Measurements from ENCODE around the gene FCRLB.

GRCh38 chr1:161763522-161764098 lies 42.3 kb downstream of the FCRLB start:
- TF ChIP-seq ELF4 (IDR thresholded peaks at IDR 0.05) (no peak), NFRKB (IDR thresholded peaks at IDR 0.05) (no peak), SP1 (IDR thresholded peaks at IDR 0.05) (no peak), FOXA1 (IDR thresholded peaks at IDR 0.05) (no peak), ARNT (IDR thresholded peaks at IDR 0.05) (no peak), FOXM1 (IDR thresholded peaks at IDR 0.05; ENCODE audit: borderline replicate concordance) (no peak), TARDBP (IDR thresholded peaks at IDR 0.05) (no peak), BHLHE40 (IDR thresholded peaks at IDR 0.05; ENCODE audit: borderline replicate concordance) (no peak)
